ENCODE results near the gene ZXDC. TPM values are rescaled to one million over a fixed set of nuclear protein-coding genes. Genes with fewer than 3 reads are reported as not detected.

Gene ZXDC
- total RNA-seq, 2 donors from 2014 or later, result 30.5 to 31.6 TPM

- Histone ChIP-seq H3K27me3 (ENCODE audit: control insufficient read depth, insufficient read depth, low read length, poor library complexity, severe bottlenecking) (no peaks in the 10 kb centered on the region), H3K27ac (ENCODE audit: low read depth, low read length) (no peak overlapping the region), H3K9me3 (ENCODE audit: control insufficient read depth, low read length) (no peaks in the 10 kb centered on the region), H3K36me3 (ENCODE audit: control insufficient read depth, insufficient read depth, low read length) (no peaks in the 10 kb centered on the region), H3K4me3 (ENCODE audit: low read length) (no peak overlapping the region), H3K4me1 (ENCODE audit: control insufficient read depth, insufficient read depth, low read length) (no peaks in the 10 kb centered on the region), H3K9ac (ENCODE audit: extremely low read depth, low read length, poor library complexity, severe bottlenecking) (no peak overlapping the region)
- H3K4me1 Mint-ChIP-seq, result peaks cover 14% of the 10 kb centered on the region
- no peak overlapping the region for H3K27ac Mint-ChIP-seq
- H3K27me3 Mint-ChIP-seq (ENCODE audit: insufficient read depth), result no peaks in the 10 kb centered on the region
- 80 to 87% methylated on average over 1 to 5 of the region's 5 CpGs for WGBS, 2 experiments (ENCODE audit: insufficient coverage in 1 of 2, insufficient read length in 1 of 2)
- no peak overlapping the region for H3K4me3 Mint-ChIP-seq
- no peaks in the 10 kb centered on the region for H3K36me3 Mint-ChIP-seq (ENCODE audit: low read depth)
- TF ChIP-seq CTCF (conservative IDR thresholded peaks at IDR 0.05), result no peak
- no peak for DNase-seq
- no peaks in the 10 kb centered on the region for H3K9me3 Mint-ChIP-seq
Observed at GRCh38 chr3:126480206-126480605, 4.5 kb upstream of the ZXDC start.

GRCh38 chr3:126479642-126480041 is 4.0 kb upstream of the ZXDC start:
- no peak overlapping the region for H3K4me3 ChIP-seq (ENCODE audit: low read length)
- no peak overlapping the region for H3K27ac ChIP-seq (ENCODE audit: low read depth, low read length)
- no peaks in the 10 kb centered on the region for H3K27me3 Mint-ChIP-seq (ENCODE audit: insufficient read depth)
- no peaks in the 10 kb centered on the region for H3K36me3 Mint-ChIP-seq (ENCODE audit: low read depth)
- no peak overlapping the region for H3K9ac ChIP-seq (ENCODE audit: extremely low read depth, low read length, poor library complexity, severe bottlenecking)
- no peaks in the 10 kb centered on the region for H3K27me3 ChIP-seq (ENCODE audit: control insufficient read depth, insufficient read depth, low read length, poor library complexity, severe bottlenecking)
- 83% methylated on average over 1 of the region's 1 CpG; no CpG with 5 or more reads in 1 of the 2 experiments for WGBS, 2 experiments (ENCODE audit: insufficient coverage in 1 of 2, insufficient read length in 1 of 2)
- no peak overlapping the region for H3K4me3 Mint-ChIP-seq
- no peaks in the 10 kb centered on the region for H3K36me3 ChIP-seq (ENCODE audit: control insufficient read depth, insufficient read depth, low read length)
- no peak for DNase-seq
- no peaks in the 10 kb centered on the region for H3K4me1 ChIP-seq (ENCODE audit: control insufficient read depth, insufficient read depth, low read length)
- no peaks in the 10 kb centered on the region for H3K9me3 ChIP-seq (ENCODE audit: control insufficient read depth, low read length)
- no peak overlapping the region for H3K27ac Mint-ChIP-seq
- no peak for TF ChIP-seq CTCF (conservative IDR thresholded peaks at IDR 0.05)
- no peaks in the 10 kb centered on the region for H3K9me3 Mint-ChIP-seq
- H3K4me1 Mint-ChIP-seq, result peaks cover 10% of the 10 kb centered on the region

- WGBS, 2 experiments (ENCODE audit: insufficient coverage in 1 of 2, insufficient read length in 1 of 2), result 91 to 93% methylated on average over 13 to 14 of the region's 14 CpGs
- Mint-ChIP-seq H3K9me3 (no peaks in the 10 kb centered on the region), H3K27ac (no peak overlapping the region), H3K4me3 (no peak overlapping the region), H3K4me1 (peaks cover 12% of the 10 kb centered on the region), H3K36me3 (ENCODE audit: low read depth) (no peaks in the 10 kb centered on the region), H3K27me3 (ENCODE audit: insufficient read depth) (peaks cover 2% of the 10 kb centered on the region)
- H3K9me3 ChIP-seq (ENCODE audit: control insufficient read depth, low read length), result no peaks in the 10 kb centered on the region
- H3K9ac ChIP-seq (ENCODE audit: extremely low read depth, low read length, poor library complexity, severe bottlenecking), result no peak overlapping the region
- TF ChIP-seq CTCF (conservative IDR thresholded peaks at IDR 0.05), result no peak
- H3K4me3 ChIP-seq (ENCODE audit: low read length), result no peak overlapping the region
- DNase-seq, result no peak
- no peak overlapping the region for H3K27ac ChIP-seq (ENCODE audit: low read depth, low read length)
- H3K36me3 ChIP-seq (ENCODE audit: control insufficient read depth, insufficient read depth, low read length), result no peaks in the 10 kb centered on the region
- H3K27me3 ChIP-seq (ENCODE audit: control insufficient read depth, insufficient read depth, low read length, poor library complexity, severe bottlenecking), result no peaks in the 10 kb centered on the region
- peaks cover under 1% of the 10 kb centered on the region for H3K4me1 ChIP-seq (ENCODE audit: control insufficient read depth, insufficient read depth, low read length)
Observed at GRCh38 chr3:126478581-126479310, 3.1 kb upstream of the ZXDC start.
